Right lobe of liver (tissue), 4 donors: Measurements from ENCODE around the gene ALDH16A1.

Experiments used
- POLR2A ChIP-seq: fragments of 450-650 bp; IDR thresholded peaks from one replicate; pipeline ENCODE4 v1.6.1; 2017; ENCODE audit warnings: antibody characterized with exemption, mild to moderate bottlenecking
- TF ChIP-seq, protein P1 (sequence below), 4 donors: fragments of 200-600 bp in 3 of 4; fragments of 450-650 bp in 1 of 4; IDR thresholded peaks; one replicate each; pipeline versions ENCODE4 v1.5.1 to v1.8.0; 2016 to 2022; ENCODE audit warnings: antibody characterized with exemption in 4 of 4, mild to moderate bottlenecking in 2 of 4
- donor health status: DM: no; HTN: no; CAD: no.
- donor health status: DM: no; HTN: no; CAD: no.
- donor health status: DM: no; HTN: yes; CAD: no.

DNA sequence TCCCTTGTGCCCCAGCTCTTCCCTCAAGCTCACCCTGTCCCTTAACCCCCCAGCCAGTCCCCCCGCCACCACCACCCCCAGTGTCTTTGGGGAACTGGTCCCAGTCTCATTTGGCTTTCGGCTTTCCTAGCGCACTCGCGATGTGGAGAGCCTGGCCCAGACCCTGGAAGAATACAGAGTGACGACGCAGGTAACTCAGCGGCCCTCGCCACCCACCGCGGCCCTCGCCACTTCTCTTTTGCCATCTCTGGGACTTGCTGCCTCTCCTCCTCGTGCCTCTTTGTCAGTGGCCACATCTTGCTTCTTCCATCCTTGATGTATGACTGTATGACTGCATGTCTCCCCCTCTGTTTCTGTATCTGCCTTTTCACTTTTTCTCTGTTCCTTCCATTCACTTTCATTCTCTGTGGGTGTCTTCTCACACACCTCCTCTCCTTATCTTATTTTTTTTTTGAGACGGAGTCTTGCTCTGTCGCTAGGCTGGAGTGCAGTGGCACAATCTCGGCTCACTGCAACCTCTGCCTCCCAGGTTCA lies 45.5 kb upstream of the ALDH16A1 start:
- TF ChIP-seq, protein P1, sequence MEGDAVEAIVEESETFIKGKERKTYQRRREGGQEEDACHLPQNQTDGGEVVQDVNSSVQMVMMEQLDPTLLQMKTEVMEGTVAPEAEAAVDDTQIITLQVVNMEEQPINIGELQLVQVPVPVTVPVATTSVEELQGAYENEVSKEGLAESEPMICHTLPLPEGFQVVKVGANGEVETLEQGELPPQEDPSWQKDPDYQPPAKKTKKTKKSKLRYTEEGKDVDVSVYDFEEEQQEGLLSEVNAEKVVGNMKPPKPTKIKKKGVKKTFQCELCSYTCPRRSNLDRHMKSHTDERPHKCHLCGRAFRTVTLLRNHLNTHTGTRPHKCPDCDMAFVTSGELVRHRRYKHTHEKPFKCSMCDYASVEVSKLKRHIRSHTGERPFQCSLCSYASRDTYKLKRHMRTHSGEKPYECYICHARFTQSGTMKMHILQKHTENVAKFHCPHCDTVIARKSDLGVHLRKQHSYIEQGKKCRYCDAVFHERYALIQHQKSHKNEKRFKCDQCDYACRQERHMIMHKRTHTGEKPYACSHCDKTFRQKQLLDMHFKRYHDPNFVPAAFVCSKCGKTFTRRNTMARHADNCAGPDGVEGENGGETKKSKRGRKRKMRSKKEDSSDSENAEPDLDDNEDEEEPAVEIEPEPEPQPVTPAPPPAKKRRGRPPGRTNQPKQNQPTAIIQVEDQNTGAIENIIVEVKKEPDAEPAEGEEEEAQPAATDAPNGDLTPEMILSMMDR (IDR thresholded peaks at IDR 0.05), result no peak
- no peak for TF ChIP-seq POLR2A
